Coronary artery (tissue), 2 donors: Measurements from ENCODE around the gene RPL37.

Source experiments
- DNase-seq: peaks from one replicate; pipeline ENCODE4 v3.0.0-alpha.2; 2017; ENCODE audit warnings: low spot score
- H3K27ac ChIP-seq, 2 donors: fragments of 200-600 bp; sonication (generic); one replicate each; pipeline ENCODE4 v1.5.1; 2016 to 2019
- H3K4me3 ChIP-seq: fragments of 200-600 bp; sonication (generic); 2 replicates; pipeline ENCODE4 v1.5.1; 2016; ENCODE audit warnings: mild to moderate bottlenecking, moderate library complexity
- TF ChIP-seq, protein P1 (sequence below): fragments of 200-600 bp; sonication (generic); IDR thresholded peaks from one replicate; pipeline ENCODE4 v1.5.1; 2019; ENCODE audit warnings: antibody characterized with exemption

RPL37 gene

GRCh38 chr5:40831346-40832210 is 3.4 kb downstream of the RPL37 start:
- Histone ChIP-seq H3K4me3 (no peak overlapping the region), H3K27ac (no peak overlapping the region)
- TF ChIP-seq, protein P1, sequence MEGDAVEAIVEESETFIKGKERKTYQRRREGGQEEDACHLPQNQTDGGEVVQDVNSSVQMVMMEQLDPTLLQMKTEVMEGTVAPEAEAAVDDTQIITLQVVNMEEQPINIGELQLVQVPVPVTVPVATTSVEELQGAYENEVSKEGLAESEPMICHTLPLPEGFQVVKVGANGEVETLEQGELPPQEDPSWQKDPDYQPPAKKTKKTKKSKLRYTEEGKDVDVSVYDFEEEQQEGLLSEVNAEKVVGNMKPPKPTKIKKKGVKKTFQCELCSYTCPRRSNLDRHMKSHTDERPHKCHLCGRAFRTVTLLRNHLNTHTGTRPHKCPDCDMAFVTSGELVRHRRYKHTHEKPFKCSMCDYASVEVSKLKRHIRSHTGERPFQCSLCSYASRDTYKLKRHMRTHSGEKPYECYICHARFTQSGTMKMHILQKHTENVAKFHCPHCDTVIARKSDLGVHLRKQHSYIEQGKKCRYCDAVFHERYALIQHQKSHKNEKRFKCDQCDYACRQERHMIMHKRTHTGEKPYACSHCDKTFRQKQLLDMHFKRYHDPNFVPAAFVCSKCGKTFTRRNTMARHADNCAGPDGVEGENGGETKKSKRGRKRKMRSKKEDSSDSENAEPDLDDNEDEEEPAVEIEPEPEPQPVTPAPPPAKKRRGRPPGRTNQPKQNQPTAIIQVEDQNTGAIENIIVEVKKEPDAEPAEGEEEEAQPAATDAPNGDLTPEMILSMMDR: no peak
- DNase-seq: no peak

- Histone ChIP-seq H3K27ac (no peak overlapping the region), H3K4me3 (no peak overlapping the region)
- TF ChIP-seq, protein P1: no peak
- DNase-seq: no peak
Observed at GRCh38 chr5:40829748-40830533, 5.1 kb downstream of the RPL37 start.

DNA sequence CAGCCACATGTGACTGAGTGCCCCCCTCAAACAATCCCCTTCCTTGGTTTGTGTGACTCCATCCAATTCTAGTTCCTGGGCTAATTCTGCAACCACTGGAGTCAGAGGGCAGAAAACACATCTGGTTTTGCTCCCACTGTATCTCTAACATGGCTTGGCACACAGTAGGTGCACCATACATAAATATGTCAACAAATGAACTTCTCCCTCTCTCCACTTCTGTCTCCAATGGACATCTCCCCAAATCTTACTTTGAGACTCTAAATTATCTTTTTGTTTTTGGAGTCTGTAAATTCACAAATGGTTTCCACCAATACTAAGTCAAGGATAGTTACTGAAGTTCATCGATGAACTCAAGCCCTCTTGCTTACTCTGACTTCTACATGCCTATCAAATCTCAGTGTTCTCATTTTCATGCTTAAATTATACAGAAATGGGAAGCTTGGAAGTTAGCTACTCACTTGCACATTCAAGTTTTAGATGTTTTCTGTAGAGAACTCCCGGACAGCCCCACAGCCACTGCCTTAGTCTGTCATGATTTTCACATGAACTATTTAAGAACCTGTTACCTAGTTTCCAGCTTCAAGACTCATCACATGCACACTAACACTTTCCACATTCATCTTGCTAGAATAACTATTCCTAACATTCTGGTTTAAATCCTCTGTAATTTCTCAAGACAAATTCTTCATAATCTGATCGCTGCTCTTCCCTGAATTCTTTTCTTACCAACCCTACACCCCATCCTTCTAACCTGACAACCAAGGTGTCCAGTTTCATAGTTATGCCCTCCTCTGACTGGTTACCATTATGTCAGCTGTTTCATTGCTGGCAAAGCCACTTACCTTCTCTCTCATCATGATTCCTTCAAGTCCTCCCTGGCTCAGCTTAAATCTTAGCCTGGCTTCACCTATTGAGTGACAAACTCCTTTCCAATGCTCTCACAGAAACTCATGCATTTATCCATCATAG is 6.0 kb downstream of the RPL37 start:
- TF ChIP-seq, protein P1: no peak
- no peak overlapping the region for H3K4me3 ChIP-seq
- no peak for DNase-seq
- H3K27ac ChIP-seq: no peak overlapping the region

DNA sequence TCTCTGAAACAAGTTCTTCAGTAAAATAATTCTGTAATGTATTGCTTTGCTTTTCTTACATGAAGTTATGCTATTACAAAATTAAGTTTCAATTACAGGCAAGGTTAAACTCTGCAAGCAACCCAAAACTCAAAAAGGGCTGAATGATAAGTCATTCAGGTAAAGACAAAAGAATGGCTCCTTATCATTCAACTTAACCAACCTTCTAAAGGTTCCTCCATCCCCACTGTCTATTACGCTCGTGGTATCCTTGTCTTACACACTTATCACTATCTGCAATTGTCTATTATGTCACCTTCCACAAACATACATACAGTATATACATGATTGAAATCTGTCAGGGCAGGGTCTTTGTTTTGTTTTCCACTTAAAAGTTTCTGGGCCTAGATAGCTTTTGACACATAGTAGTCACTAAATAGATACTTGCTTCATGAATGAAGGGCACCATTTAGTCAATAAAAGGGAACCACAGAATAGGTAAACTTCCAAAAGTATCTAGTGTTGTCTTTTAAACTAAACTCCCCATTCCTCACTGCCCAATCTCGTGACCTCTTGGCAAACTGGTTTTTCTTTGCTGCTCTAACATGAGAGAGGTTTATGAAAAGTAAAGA is 6.9 kb downstream of the RPL37 start:
- Histone ChIP-seq H3K4me3 (no peak overlapping the region), H3K27ac (no peak overlapping the region)
- no peak for DNase-seq
- TF ChIP-seq, protein P1: no peak

GRCh38 chr5:40827188-40827977 is 7.6 kb downstream of the RPL37 start:
- DNase-seq: no peak
- Histone ChIP-seq H3K27ac (no peak overlapping the region), H3K4me3 (no peak overlapping the region)
- TF ChIP-seq, protein P1: no peak
